Liver (tissue), 9 donors: Measurements from ENCODE around the gene SNAPC2. TPM values are rescaled to one million over a fixed set of nuclear protein-coding genes. Genes with fewer than 3 reads are reported as not detected.

Experiments
- DNase-seq: peaks from one replicate; pipeline ENCODE4 v3.0.0-alpha.2; 2017; ENCODE audit warnings: low spot score
- H3K27ac ChIP-seq, 2 donors: one replicate each; pipeline ENCODE4 v1.7.0; 2013; ENCODE audit warnings: inconsistent platforms in 2 of 2, low read length in 2 of 2, control low read depth in 1 of 2, low read depth in 1 of 2, mild to moderate bottlenecking in 1 of 2
- H3K27me3 ChIP-seq, 4 donors: one replicate each; pipeline versions ENCODE4 v1.6.1 to v1.7.0; 2013; ENCODE audit warnings: low read length in 3 of 4, inconsistent platforms in 1 of 4, mild to moderate bottlenecking in 1 of 4, moderate library complexity in 1 of 4; ENCODE audit not compliant: control insufficient read depth in 4 of 4, insufficient read depth in 4 of 4
- H3K36me3 ChIP-seq, 4 donors: one replicate each; pipeline versions ENCODE4 v1.6.1 to v1.7.0; 2013; ENCODE audit warnings: low read length in 3 of 4, mild to moderate bottlenecking in 3 of 4, low read depth in 1 of 4, moderate library complexity in 1 of 4; ENCODE audit not compliant: control insufficient read depth in 4 of 4, insufficient read depth in 3 of 4
- H3K4me1 ChIP-seq, 4 donors: one replicate each; pipeline versions ENCODE4 v1.6.1 to v1.7.0; 2013; ENCODE audit warnings: low read length in 3 of 4, mild to moderate bottlenecking in 3 of 4, moderate library complexity in 1 of 4; ENCODE audit not compliant: control insufficient read depth in 4 of 4, insufficient read depth in 4 of 4
- H3K4me3 ChIP-seq, 3 donors: one replicate each; pipeline versions ENCODE4 v1.6.1 to v1.7.0; 2013; ENCODE audit warnings: low read length in 3 of 3, control low read depth in 1 of 3, low read depth in 1 of 3, mild to moderate bottlenecking in 1 of 3
- H3K9ac ChIP-seq, 2 donors: one replicate each; pipeline ENCODE4 v1.7.0; 2013; ENCODE audit warnings: low read length in 2 of 2, mild to moderate bottlenecking in 2 of 2, moderate library complexity in 2 of 2, control low read depth in 1 of 2, low read depth in 1 of 2
- H3K9me3 ChIP-seq, 4 donors: one replicate each; pipeline versions ENCODE4 v1.6.1 to v1.7.0; 2013; ENCODE audit warnings: low read length in 3 of 4; ENCODE audit not compliant: control insufficient read depth in 4 of 4
- ATF3 ChIP-seq: IDR thresholded peaks from 2 replicates; pipeline ENCODE4 v1.6.1; 2016; ENCODE audit warnings: antibody characterized with exemption
- CTCF ChIP-seq: fragments of 150-350 bp; IDR thresholded peaks from 2 replicates; pipeline ENCODE4 v1.5.1; 2017; ENCODE audit warnings: improper control_type of control experiment, low read depth, low read length; ENCODE audit not compliant: missing input control
- EGR1 ChIP-seq, 2 donors: IDR thresholded peaks; 2 replicates each; pipeline ENCODE4 v1.6.1; 2016 to 2018; ENCODE audit warnings: antibody characterized with exemption in 2 of 2, low read depth in 2 of 2
- FOXA1 ChIP-seq: IDR thresholded peaks from 2 replicates; pipeline ENCODE4 v1.6.1; 2016; ENCODE audit warnings: antibody characterized with exemption
- FOXA2 ChIP-seq: IDR thresholded peaks from 2 replicates; pipeline ENCODE4 v1.6.1; 2016; ENCODE audit warnings: antibody characterized with exemption
- GABPA ChIP-seq, 2 donors: IDR thresholded peaks in 1 of 2; conservative IDR thresholded peaks in 1 of 2; 2 replicates each; pipeline ENCODE4 v1.6.1; 2016; ENCODE audit warnings: antibody characterized with exemption in 2 of 2, mild to moderate bottlenecking in 1 of 2, moderate library complexity in 1 of 2
- HNF4G ChIP-seq: IDR thresholded peaks from 2 replicates; pipeline ENCODE4 v1.6.1; 2016; ENCODE audit warnings: antibody characterized with exemption
- JUND ChIP-seq, 2 donors: IDR thresholded peaks; 2 replicates each; pipeline ENCODE4 v1.6.1; 2016; ENCODE audit warnings: antibody characterized with exemption in 2 of 2
- MAX ChIP-seq: IDR thresholded peaks from 2 replicates; pipeline ENCODE4 v1.6.1; 2016; ENCODE audit warnings: antibody characterized with exemption
- NR2F2 ChIP-seq: IDR thresholded peaks from 2 replicates; pipeline ENCODE4 v1.6.1; 2016; ENCODE audit warnings: antibody characterized with exemption
- RAD21 ChIP-seq, 2 donors: IDR thresholded peaks; 2 replicates each; pipeline ENCODE4 v1.6.1; 2016; ENCODE audit warnings: antibody characterized with exemption in 2 of 2, mild to moderate bottlenecking in 2 of 2
- RXRA ChIP-seq, 2 donors: IDR thresholded peaks; 2 replicates each; pipeline ENCODE4 v1.6.1; 2017 to 2018; ENCODE audit warnings: antibody characterized with exemption in 2 of 2, mild to moderate bottlenecking in 1 of 2
- SP1 ChIP-seq: IDR thresholded peaks from 2 replicates; pipeline ENCODE4 v1.6.1; 2018; ENCODE audit warnings: antibody characterized with exemption, mild to moderate bottlenecking
- TAF1 ChIP-seq: conservative IDR thresholded peaks from 2 replicates; pipeline ENCODE4 v1.6.1; 2016; ENCODE audit warnings: antibody characterized with exemption, mild to moderate bottlenecking
- YY1 ChIP-seq: IDR thresholded peaks from 2 replicates; pipeline ENCODE4 v1.6.1; 2016; ENCODE audit warnings: antibody characterized with exemption, mild to moderate bottlenecking
- ZBTB33 ChIP-seq: IDR thresholded peaks from 2 replicates; pipeline ENCODE4 v1.6.1; 2016; ENCODE audit warnings: antibody characterized with exemption
- WGBS: extraction: QIAGEN DNeasy Blood & Tissue Kit; methylation state at CpG from one replicate; pipeline ENCODE4 v1.1.7; 2013; 5-methylcytosine and 5-hydroxymethylcytosine counted together
- polyA plus RNA-seq, 2 donors: library from polyadenylated mRNA; stranded (reverse) in 1 of 2; unstranded in 1 of 2; fragments of 200-250 nt in 1 of 2; fragments of >200 nt in 1 of 2; fragmentation: Nextera tagmentation in 1 of 2; extraction: Ambion mirVana in 1 of 2; gene quantifications; one replicate each; pipeline versions ENCODE4 v1.2.1 to v1.2.3, GENCODE V29; 2013 to 2015
- total RNA-seq, 2 donors: library from RNA; depleted of rRNA; stranded (reverse); fragments of >200 nt; gene quantifications; one replicate each; pipeline ENCODE4 v1.2.3, GENCODE V29; 2014
- donor health status: healthy.
- donor health status: healthy.
- donor health status: healthy.
- donor health status: healthy.
- donor health status: healthy.

SNAPC2 gene
- total and polyA plus RNA-seq, 4 donors = 2.8 to 7.1 (median 3.3) TPM

GRCh38 chr19:7915250-7916102, 4.7 kb upstream of the SNAPC2 start:
- no peak overlapping the region for H3K9ac ChIP-seq
- no peak overlapping the region for H3K27ac ChIP-seq
- peaks cover 0 to 20% (median 10%) of the 10 kb centered on the region in 4 donors for H3K36me3 ChIP-seq
- no peak for DNase-seq
- peaks cover 17 to 51% (median 29%) of the 10 kb centered on the region in 4 donors for H3K4me1 ChIP-seq
- 47% methylated on average over 24 of the region's 24 CpGs for WGBS
- TF ChIP-seq RAD21 (IDR thresholded peaks at IDR 0.05) = no peak
- no peak for TF ChIP-seq SP1
- TF ChIP-seq ATF3 = no peak
- no peak for TF ChIP-seq ZBTB33
- no peak for TF ChIP-seq YY1
- no peak for TF ChIP-seq TAF1
- TF ChIP-seq MAX = no peak
- TF ChIP-seq NR2F2 = no peak
- TF ChIP-seq CTCF = no peak
- no peak for TF ChIP-seq FOXA1
- no peak for TF ChIP-seq HNF4G
- TF ChIP-seq FOXA2 = no peak
- TF ChIP-seq RXRA (IDR thresholded peaks at IDR 0.05) = no peak
- no peaks in the 10 kb centered on the region for H3K9me3 ChIP-seq
- no peaks in the 10 kb centered on the region for H3K27me3 ChIP-seq
- H3K4me3 ChIP-seq = peak overlapping the region in 1 of 3 donors; percentile 40

GRCh38 chr19:7916103-7916954, 3.8 kb upstream of the SNAPC2 start:
- H3K9me3 ChIP-seq = no peaks in the 10 kb centered on the region
- peak overlapping the region in 1 of 3 donors; percentile 40 for H3K4me3 ChIP-seq
- H3K4me1 ChIP-seq = peaks cover 22 to 56% (median 33%) of the 10 kb centered on the region in 4 donors
- H3K27me3 ChIP-seq = no peaks in the 10 kb centered on the region
- H3K36me3 ChIP-seq = peaks cover 0 to 12% (median 5%) of the 10 kb centered on the region in 4 donors
- WGBS = under 1% methylated on average over 104 of the region's 104 CpGs
- DNase-seq = peak; percentile 52
- TF ChIP-seq MAX (no peak), HNF4G (no peak), CTCF (no peak), YY1 (no peak), EGR1 (IDR thresholded peaks at IDR 0.05; ENCODE audit: low read depth in 2 of 2) (no peak), FOXA1 (no peak), NR2F2 (no peak), RXRA (IDR thresholded peaks at IDR 0.05) (no peak), RAD21 (IDR thresholded peaks at IDR 0.05) (no peak), ZBTB33 (no peak), GABPA (IDR thresholded peaks at IDR 0.05 in 1 of 2, conservative IDR thresholded peaks at IDR 0.05 in 1 of 2) (no peak), FOXA2 (no peak), JUND (IDR thresholded peaks at IDR 0.05) (no peak), TAF1 (no peak), SP1 (no peak), ATF3 (no peak)
- H3K27ac ChIP-seq = no peak overlapping the region
- no peak overlapping the region for H3K9ac ChIP-seq
